ENCODE results near the gene FAM204A.

FAM204A gene

GRCh38 chr10:118341791-118342637 is at the start of gene FAM204A:
TSS of gene FAM204A (minus strand) at chr10:118342324. CDS start at chr10:118336415, 5,909 bp downstream.
- DNase-seq (ENCODE audit: low read depth in 2 of 2, low spot score in 1 of 2) = peak; percentile 89 to 94

DNA sequence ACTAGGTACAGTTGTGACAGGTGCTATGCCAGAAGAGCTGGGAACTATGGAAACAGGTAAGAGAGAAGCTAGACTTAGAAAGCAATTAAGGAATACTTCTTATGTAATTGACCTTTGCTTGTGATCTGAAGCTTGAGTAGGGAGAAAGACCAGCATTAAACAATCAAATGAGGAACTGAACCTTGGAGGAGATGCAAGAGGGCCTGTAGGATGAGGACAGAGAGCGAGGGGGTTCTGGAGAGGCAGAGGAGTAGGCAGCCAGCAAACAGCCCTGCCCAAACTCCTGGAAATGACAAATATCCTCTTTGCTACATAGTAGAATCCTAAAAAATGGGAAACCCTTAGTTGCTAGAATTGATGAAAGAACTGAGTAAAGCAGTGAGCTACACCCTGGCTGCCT is 41.6 kb upstream of the FAM204A start:
- DNase-seq (ENCODE audit: low read depth in 2 of 2, low spot score in 1 of 2) = no peak

GRCh38 chr10:118383063-118383689 is 41.1 kb upstream of the FAM204A start:
- no peak for DNase-seq (ENCODE audit: low read depth in 2 of 2, low spot score in 1 of 2)

- DNase-seq (ENCODE audit: low read depth in 2 of 2, low spot score in 1 of 2) = no peak
Measured at GRCh38 chr10:118374404-118374803, 32.3 kb upstream of the FAM204A start.

- no peak for DNase-seq (ENCODE audit: low read depth in 2 of 2, low spot score in 1 of 2)
Measured at GRCh38 chr10:118373786-118374185, 31.7 kb upstream of the FAM204A start.

GRCh38 chr10:118370499-118370898 is 28.4 kb upstream of the FAM204A start:
- no peak for DNase-seq (ENCODE audit: low read depth in 2 of 2, low spot score in 1 of 2)

DNA sequence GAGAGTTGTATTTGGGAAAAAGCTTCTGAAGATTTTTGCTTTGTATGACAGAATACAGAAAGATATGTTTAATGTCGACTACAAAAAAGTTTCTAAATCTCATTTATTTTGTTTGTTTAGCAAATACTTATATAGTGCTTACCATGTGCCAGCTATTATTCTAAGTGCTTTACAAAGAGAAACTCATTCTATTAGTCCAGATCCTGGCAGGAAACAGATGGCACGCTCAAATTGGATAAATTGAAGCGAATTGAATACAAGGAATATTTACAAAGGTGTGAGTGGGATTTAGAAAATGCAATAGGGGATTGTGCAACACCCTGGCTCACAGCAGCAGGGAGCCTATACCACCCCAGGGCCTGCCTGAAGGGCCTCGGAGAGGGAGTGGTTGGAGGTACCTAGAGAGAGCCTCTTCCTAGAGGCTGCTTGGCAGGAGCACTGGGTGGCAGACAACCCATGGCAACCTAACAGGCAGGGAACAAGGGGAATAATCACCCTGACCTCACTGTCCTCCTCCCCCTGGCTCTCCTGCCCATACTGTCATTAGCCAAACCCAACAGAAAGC is 27.6 kb upstream of the FAM204A start:
- no peak for DNase-seq (ENCODE audit: low read depth in 2 of 2, low spot score in 1 of 2)

DNA sequence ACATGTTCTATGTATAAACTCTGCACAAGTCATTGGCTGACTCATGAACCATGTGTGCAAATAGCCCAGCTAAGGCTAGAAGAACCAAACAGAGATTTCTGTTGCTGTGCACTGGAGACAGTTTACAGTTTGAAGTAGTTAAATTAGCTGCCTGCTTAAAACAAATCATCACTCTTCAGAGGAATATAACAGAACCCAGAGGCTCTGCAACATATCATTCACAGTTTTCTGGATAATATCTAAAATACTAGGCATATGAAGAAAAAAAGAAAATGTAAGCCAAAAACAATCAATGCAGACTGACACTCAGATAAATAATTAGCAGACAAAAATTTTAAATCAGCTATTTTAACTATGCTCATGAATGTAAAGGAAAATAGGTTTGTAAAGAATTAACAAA is 23.6 kb upstream of the FAM204A start:
- DNase-seq (ENCODE audit: low read depth in 2 of 2, low spot score in 1 of 2) = no peak

GRCh38 chr10:118362103-118362502 is 20.0 kb upstream of the FAM204A start:
- DNase-seq (ENCODE audit: low read depth in 2 of 2, low spot score in 1 of 2) = no peak

GRCh38 chr10:118358327-118358726 is 16.2 kb upstream of the FAM204A start:
- DNase-seq (ENCODE audit: low read depth in 2 of 2, low spot score in 1 of 2) = no peak

- no peak for DNase-seq (ENCODE audit: low read depth in 2 of 2, low spot score in 1 of 2)
Measured at GRCh38 chr10:118357841-118358240, 15.7 kb upstream of the FAM204A start.

GRCh38 chr10:118356628-118357027 is 14.5 kb upstream of the FAM204A start:
- DNase-seq (ENCODE audit: low read depth in 2 of 2, low spot score in 1 of 2) = no peak

- no peak for DNase-seq (ENCODE audit: low read depth in 2 of 2, low spot score in 1 of 2)
Measured at GRCh38 chr10:118355234-118355633, 13.1 kb upstream of the FAM204A start.

DNA sequence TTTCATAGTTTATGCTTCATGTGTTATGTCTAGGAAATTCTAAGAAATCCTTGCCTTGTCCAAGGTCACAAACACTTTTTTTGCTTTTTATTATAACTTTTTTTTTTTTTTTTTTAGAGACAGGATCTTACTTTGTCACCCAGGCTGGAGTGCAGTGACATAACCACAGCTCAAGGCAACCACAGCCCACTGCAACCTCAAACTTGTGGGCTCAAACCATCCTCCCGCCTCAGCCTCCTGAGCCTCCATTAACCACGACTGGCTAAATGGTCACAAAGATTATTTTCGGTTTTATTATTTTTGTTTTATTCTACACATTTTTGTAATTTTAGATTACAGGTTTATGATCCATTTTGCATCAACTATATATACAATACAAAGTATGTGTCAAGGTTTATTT is 7.1 kb upstream of the FAM204A start:
- DNase-seq (ENCODE audit: low read depth in 2 of 2, low spot score in 1 of 2) = no peak

GRCh38 chr10:118343549-118343948 is 1.4 kb upstream of the FAM204A start:
- no peak for DNase-seq (ENCODE audit: low read depth in 2 of 2, low spot score in 1 of 2)

DNA sequence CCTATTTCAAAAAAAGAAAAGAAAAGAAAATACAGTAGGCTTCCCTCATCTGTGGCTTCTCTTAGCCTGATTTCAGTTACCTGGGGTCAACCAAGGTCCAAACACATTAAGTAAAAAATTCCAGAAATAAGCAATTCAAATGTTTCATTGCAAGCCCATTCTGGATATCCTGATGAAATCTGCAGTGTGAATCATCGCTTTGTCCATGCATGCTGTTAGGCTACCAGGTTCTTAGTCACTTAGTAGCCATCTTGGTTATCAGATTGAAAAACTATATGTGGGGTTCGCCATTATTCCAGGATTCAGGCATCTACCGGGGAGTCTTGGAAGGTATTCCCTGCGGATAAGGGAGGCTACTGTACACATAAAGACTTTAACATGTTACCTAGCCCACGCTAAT is 991 bp upstream of the FAM204A start:
- no peak for DNase-seq (ENCODE audit: low read depth in 2 of 2, low spot score in 1 of 2)

DNA sequence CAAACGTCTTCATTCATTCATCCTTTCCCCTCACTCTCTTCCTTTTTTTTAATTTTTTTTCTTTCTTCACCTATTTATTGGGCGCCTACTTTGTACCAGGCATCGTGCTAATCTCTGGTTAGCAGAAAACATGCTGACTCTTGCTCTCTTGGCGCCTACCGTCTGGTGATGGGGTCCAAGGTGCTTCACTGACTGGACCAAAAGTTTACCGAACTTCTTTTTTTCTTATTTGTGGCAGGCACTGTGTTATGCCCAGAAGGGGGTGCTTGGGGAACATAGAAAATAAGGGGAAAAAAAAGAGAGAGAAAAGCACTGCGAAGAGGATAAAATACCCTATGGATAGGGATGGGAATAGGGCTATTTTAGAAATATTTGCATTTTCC is 505 bp upstream of the FAM204A start:
- DNase-seq (ENCODE audit: low read depth in 2 of 2, low spot score in 1 of 2) = no peak

- DNase-seq (ENCODE audit: low read depth in 2 of 2, low spot score in 1 of 2) = no peak
Measured at GRCh38 chr10:118340486-118340885, 1.6 kb downstream of the FAM204A start.

DNA sequence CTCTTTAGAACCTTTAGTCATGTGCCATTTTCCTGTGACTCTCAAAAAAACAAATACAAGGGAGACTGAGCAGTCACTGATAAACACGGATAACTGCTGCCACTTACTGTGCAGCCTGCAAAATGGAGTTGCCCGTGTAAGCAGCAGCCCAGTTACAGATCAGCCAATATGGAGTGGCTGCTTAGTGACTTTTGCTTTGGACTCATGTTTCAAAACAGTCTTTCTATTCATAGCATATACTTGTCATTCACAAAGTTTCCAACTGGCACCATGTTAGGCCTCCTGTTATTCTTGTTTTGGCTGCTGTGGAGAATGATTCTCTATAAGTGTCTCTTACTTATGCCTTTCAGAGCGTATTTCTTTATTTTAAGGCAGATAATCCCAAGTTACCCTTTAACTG is 3.0 kb downstream of the FAM204A start:
- no peak for DNase-seq (ENCODE audit: low read depth in 2 of 2, low spot score in 1 of 2)

DNA sequence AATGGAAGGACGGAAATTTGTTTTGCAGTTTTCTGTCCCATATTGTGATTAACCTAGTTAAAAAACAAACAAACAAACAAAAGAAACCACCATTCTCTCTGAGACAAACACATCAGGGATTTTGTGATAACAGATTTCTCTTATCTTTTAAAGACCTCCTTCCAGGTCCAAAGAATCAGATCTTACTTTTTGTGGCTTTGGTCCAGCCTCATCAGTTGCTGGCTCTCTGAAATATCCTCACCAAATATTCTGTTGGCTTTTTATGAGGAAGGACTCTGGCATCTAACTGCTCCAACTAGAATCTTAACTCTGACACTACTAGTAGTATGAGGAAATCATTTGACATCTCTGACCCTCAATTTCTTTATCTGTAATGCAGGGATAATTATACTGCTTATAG is 4.8 kb downstream of the FAM204A start:
- no peak for DNase-seq (ENCODE audit: low read depth in 2 of 2, low spot score in 1 of 2)

- DNase-seq (ENCODE audit: low read depth in 2 of 2, low spot score in 1 of 2) = no peak
Measured at GRCh38 chr10:118333871-118334270, 8.3 kb downstream of the FAM204A start.

GRCh38 chr10:118332948-118333710 is 9.0 kb downstream of the FAM204A start:
- DNase-seq (ENCODE audit: low read depth in 2 of 2, low spot score in 1 of 2) = no peak
